ENCODE data around the gene GALNT18.
"Not testable (repeated sequence)": the region's sequence is repeated elsewhere in the genome, so short reads cannot be mapped to it uniquely, and the experiment has no call there.

Gene GALNT18

DNA sequence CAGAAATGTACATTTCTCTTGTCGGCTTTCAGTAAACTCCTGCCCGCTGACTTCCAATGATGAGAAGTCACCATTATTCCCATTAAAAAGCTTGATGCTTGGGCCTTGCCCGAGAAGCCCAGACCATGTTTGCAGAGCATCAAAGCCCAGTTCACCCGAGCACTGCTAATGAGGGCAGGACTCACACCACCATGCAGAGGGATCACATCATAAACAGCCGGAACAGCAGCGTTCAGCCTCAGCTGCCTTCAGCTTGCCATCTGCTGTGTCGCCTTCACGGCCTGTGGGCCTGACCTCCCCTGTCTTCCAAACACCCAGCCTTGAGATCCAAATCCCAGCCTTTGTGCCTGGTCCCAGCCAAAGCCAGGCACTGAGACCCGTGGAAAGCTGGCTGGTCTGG, 163.3 kb downstream of the GALNT18 start:
- no peak for DNase-seq (ENCODE audit: low spot score)

DNA sequence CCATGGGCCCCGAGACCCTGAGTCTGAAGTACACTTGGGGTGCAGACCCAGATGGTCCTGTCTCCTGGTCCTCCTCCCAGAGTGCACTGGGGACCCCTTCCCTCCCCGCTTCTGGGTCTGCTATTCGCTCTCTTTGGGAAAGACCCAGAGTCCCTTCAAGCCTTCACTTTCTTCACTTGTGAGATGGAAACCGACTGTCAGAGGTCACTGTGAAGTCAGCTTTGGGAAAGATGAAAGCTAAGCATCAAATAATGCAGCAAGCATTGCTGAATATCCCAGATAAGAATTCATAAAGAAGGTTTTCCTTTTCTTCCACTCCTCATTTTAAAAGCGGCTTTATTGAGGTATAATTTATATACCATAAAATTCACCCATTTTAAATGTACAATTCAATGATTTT, 163.8 kb downstream of the GALNT18 start:
- DNase-seq (ENCODE audit: low spot score) = no peak

GRCh38 chr11:11456866-11457265, 164.9 kb downstream of the GALNT18 start:
- no peak for DNase-seq (ENCODE audit: low spot score)

- DNase-seq (ENCODE audit: low spot score) = no peak
These were observed 167.1 kb downstream of the GALNT18 start for GRCh38 chr11:11454671-11455223.

DNA sequence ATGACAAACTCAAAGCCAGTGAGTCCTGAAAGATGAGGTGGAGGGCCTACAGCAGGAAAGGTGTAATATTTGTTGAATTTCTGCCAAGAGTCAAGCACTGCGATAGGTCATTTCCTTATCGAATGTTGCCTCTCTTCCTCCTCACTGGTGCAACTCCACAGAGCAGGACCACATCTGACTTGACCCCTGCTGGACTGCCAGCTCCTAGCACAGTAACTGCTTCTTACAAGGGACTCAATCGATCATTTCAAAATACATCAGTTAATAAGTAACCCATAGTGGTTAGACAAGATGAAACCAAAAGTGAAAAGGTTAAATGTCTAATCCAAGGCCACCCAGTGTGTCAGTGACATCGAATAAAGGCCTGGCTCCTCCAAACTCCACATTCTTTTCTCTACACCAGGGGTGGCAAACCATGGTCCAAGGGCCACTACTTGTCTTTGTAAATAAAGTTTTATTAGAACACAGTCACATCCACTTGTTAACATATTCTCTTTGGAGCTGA, 170.3 kb downstream of the GALNT18 start:
- no peak for DNase-seq (ENCODE audit: low spot score)

GRCh38 chr11:11450744-11451362, 171.0 kb downstream of the GALNT18 start:
- DNase-seq (ENCODE audit: low spot score) = peak; percentile 21

GRCh38 chr11:11449327-11449726, 172.5 kb downstream of the GALNT18 start:
- DNase-seq (ENCODE audit: low spot score) = no peak

DNA sequence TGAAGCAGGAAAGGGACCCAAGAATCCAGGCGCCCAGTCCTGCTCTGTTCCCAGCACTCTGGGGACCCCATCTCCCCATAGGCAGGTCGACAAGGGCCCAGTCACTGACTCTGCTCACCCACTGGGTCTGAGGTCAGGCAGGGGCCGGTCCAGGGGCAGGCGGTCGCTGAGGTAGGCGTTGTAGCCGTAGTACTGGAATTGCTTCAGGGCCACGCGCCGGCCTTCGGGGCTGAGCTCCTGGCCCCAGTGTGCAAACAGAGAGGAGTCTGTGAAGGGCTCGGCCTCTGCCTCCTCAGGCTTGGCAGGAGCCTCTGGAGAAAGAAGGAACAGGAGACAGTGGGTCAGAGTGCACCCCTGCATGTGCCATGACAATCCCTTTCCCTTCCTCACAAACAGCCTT, 173.2 kb downstream of the GALNT18 start:
- DNase-seq (ENCODE audit: low spot score) = no peak

- DNase-seq (ENCODE audit: low spot score) = not testable (repeated sequence)
These were observed 174.2 kb downstream of the GALNT18 start for GRCh38 chr11:11447601-11448000.

- DNase-seq (ENCODE audit: low spot score) = no peak
These were observed 174.8 kb downstream of the GALNT18 start for GRCh38 chr11:11446967-11447366.

- no peak for DNase-seq (ENCODE audit: low spot score)
These were observed 175.2 kb downstream of the GALNT18 start for GRCh38 chr11:11446564-11446963.

DNA sequence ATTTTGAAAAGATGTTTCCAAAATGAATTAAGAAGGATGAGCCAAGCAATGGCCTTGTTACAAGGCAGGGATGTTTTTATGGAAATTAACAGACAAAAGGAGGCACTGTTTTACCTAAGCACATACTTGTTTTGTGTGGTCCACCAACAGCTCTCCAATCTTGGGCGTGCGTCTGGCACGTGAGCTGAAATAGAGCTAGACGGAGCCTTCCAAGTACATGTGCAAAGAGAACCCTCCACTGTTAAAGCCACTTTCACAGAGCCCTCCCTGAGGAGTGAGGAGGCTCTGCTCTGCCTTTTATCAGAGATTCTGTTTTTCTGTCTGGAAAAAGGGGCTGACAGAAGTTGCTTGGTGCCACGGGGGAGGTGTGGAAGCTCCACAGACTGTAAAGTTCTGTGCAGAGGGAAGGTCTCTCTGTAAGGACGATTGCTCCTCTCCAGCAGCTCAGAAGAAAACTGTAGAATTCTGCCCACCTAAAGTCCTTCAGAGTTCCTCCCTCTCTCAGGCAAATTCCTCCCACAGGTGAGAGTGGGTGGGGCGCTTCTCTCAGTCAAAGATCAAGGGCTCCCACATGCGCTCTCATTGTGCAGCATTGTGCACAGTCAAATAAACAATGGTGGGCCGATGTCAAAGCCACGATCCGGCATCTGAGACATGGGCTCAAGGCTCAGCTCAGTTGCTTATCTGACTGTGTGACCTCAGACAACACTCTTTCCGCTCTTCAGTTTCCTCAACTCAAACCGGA, 176.2 kb downstream of the GALNT18 start:
- DNase-seq (ENCODE audit: low spot score) = no peak

DNA sequence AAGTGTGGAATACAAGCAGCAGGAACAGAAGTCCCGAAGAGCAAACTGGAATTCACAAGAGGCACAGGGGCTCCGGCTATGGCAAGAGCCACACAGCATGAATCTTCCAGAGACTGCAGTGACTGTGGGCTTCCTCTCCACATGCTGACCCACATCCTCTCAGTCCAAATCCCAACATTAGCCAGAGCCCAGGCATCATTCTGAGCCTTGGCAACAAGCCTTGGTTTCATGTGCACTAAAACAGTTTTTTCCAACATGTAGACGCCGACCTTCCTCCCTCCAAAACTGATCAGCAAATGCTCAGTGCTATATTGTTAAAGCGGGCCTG, 177.0 kb downstream of the GALNT18 start:
- no peak for DNase-seq (ENCODE audit: low spot score)

- DNase-seq (ENCODE audit: low spot score) = no peak
These were observed 177.6 kb downstream of the GALNT18 start for GRCh38 chr11:11444027-11444803.

GRCh38 chr11:11442791-11443190, 179.0 kb downstream of the GALNT18 start:
- DNase-seq (ENCODE audit: low spot score) = no peak

- no peak for DNase-seq (ENCODE audit: low spot score)
These were observed 180.3 kb downstream of the GALNT18 start for GRCh38 chr11:11441516-11441915.

GRCh38 chr11:11441091-11441490, 180.7 kb downstream of the GALNT18 start:
- no peak for DNase-seq (ENCODE audit: low spot score)

DNA sequence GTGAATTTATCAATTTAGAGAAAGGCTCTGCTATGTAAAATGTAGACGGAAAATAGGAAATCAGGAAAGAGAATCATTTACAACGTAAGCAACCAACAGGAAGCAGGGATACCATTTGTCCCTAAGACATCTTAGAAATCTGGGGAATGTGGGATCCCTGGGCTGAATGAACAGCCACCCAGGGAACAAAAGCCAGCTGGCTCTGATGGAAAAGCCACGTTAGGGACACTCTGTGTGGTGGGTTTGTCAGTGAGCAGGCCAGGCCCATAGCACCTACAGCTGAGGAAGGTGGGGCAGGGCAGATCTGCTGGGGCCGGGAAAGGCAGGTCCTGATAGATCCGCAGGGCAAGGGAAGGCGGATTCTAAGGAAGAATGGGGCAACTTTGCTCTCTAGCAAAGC, 181.7 kb downstream of the GALNT18 start:
- DNase-seq (ENCODE audit: low spot score) = no peak

- DNase-seq (ENCODE audit: low spot score) = no peak
These were observed 182.2 kb downstream of the GALNT18 start for GRCh38 chr11:11439591-11439990.

- DNase-seq (ENCODE audit: low spot score) = no peak
These were observed 185.0 kb downstream of the GALNT18 start for GRCh38 chr11:11436715-11437313.

GRCh38 chr11:11435635-11436034, 186.2 kb downstream of the GALNT18 start:
- no peak for DNase-seq (ENCODE audit: low spot score)

DNA sequence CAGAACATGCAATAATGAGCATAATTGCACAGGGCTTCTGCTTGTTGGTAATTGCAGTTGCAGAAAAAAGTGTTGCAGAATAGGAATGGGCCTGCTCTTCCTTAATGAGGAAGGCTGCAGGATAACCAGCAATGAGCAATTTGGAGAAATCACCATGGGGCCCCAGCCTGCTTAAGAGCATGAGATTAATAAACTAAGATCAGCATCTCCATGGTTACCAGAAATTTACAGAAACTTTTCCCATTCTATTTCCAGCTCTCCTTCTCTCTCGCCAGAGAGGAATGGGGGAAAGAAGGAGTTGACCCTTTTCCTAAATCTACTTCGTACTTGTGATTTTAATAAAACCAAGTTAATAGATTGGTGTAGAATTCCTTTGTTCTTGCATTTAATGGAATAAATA, 187.8 kb downstream of the GALNT18 start:
- DNase-seq (ENCODE audit: low spot score) = no peak
